ENCODE data around the gene UFD1.

DNA sequence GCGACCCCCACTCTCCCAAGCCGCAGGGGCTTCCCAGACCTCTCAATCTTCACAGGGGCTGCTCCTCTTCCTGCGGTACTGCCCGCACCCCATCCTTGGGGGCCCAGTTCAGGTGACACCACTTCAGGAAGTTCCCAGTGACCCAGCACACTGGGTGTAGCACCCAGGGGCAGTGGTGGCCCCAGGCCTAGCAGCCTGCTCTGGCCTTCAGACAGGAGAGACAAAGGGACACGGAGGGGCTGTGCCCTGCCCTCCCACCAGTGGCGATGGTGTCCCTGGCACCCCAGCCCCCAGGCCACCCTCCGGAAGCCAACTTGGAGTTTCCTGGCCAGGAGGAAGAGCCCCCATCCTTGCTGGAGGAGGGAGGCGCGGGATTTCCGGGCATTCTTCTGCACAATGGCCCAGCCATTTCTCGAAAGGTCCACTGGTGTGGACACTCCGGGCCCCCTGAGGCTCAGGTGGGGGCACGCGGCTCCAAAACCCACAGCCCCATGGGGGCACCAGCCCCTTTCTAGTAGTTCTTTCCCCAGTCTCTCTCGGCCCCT is 46.2 kb upstream of the UFD1 start:
- TF ChIP-seq EZH2 (IDR thresholded peaks at IDR 0.05) = no peak
- no peak for TF ChIP-seq POLR2AphosphoS5 (IDR thresholded peaks at IDR 0.05; ENCODE audit: borderline replicate concordance, low read depth, low read length)
